Smooth muscle cell (in vitro differentiated cells): Measurements from ENCODE around the gene SNHG17. TPM values are rescaled to one million over a fixed set of nuclear protein-coding genes. Genes with fewer than 3 reads are reported as not detected.

Experiments used
- DNase-seq: peaks from one replicate; lab custom pipeline; 2025; ENCODE audit not compliant: unreplicated experiment; lab: John Stamatoyannopoulos, UW
- H2AFZ ChIP-seq: fragments of 200-600 bp; sonication (generic); 2 replicates; pipeline ENCODE4 v1.6.0; 2016; ENCODE audit warnings: antibody characterized with exemption, low read depth, mild to moderate bottlenecking
- H3F3A ChIP-seq: fragments of 200-600 bp; sonication (generic); 2 replicates; pipeline ENCODE4 v1.6.0; 2017; ENCODE audit warnings: antibody characterized with exemption, low read depth
- H3K27ac ChIP-seq: fragments of 200-600 bp; sonication (generic); 2 replicates; pipeline ENCODE4 v1.5.1; 2016; ENCODE audit warnings: low read depth, mild to moderate bottlenecking
- H3K27me3 ChIP-seq: fragments of 200-600 bp; sonication (generic); 2 replicates; pipeline ENCODE4 v1.6.1; 2016; ENCODE audit warnings: low read depth, mild to moderate bottlenecking
- H3K36me3 ChIP-seq: fragments of 200-600 bp; sonication (generic); 2 replicates; pipeline ENCODE4 v1.5.1; 2016; ENCODE audit warnings: low read depth
- H3K4me1 ChIP-seq: fragments of 200-600 bp; sonication (generic); 2 replicates; pipeline ENCODE4 v1.5.1; 2016; ENCODE audit warnings: low read depth
- H3K4me2 ChIP-seq: fragments of 200-600 bp; sonication (generic); 2 replicates; pipeline ENCODE4 v1.6.0; 2016; ENCODE audit warnings: mild to moderate bottlenecking
- H3K4me3 ChIP-seq: fragments of 200-600 bp; sonication (generic); 2 replicates; pipeline ENCODE4 v1.5.1; 2016; ENCODE audit warnings: mild to moderate bottlenecking
- H3K79me2 ChIP-seq: fragments of 200-600 bp; sonication (generic); 2 replicates; pipeline ENCODE4 v1.6.0; 2016; ENCODE audit warnings: low read depth, mild to moderate bottlenecking
- H3K9ac ChIP-seq: fragments of 200-600 bp; sonication (generic); 2 replicates; pipeline ENCODE4 v1.6.0; 2016; ENCODE audit warnings: low read depth
- H3K9me3 ChIP-seq: fragments of 200-600 bp; sonication (generic); replicated peaks from 2 replicates; pipeline ENCODE4 v1.5.1; 2016; ENCODE audit warnings: low read depth
- H4K20me1 ChIP-seq: fragments of 200-600 bp; sonication (generic); 2 replicates; pipeline ENCODE4 v1.6.0; 2016; ENCODE audit warnings: low read depth
- WGBS: methylation state at CpG from one replicate; pipeline ENCODE4 v1.1.7; 2016; ENCODE audit warnings: low lambda C conversion rate; 5-methylcytosine and 5-hydroxymethylcytosine counted together
- polyA plus RNA-seq: library from polyadenylated mRNA; unstranded; fragments of >200 nt; fragmentation: Nextera tagmentation; extraction: Ambion mirVana; gene quantifications from 2 replicates; pipeline ENCODE4 v1.2.1, GENCODE V29; 2016
- total RNA-seq: library from RNA; depleted of rRNA; stranded (reverse); fragments of >200 nt; gene quantifications from 2 replicates; pipeline ENCODE4 v1.2.3, GENCODE V29; 2014
- TF ChIP-seq, protein P1 (sequence below): fragments of 200-600 bp; sonication (generic); IDR thresholded peaks from 2 replicates; pipeline ENCODE4 v1.5.1; 2017; ENCODE audit warnings: borderline replicate concordance, mild to moderate bottlenecking, antibody characterized with exemption; ENCODE audit not compliant: insufficient read depth, poor library complexity, severe bottlenecking

SNHG17 gene
- total and polyA plus RNA-seq, 2 experiments from 2014 or later: 5.5 to 19.6 TPM

DNA sequence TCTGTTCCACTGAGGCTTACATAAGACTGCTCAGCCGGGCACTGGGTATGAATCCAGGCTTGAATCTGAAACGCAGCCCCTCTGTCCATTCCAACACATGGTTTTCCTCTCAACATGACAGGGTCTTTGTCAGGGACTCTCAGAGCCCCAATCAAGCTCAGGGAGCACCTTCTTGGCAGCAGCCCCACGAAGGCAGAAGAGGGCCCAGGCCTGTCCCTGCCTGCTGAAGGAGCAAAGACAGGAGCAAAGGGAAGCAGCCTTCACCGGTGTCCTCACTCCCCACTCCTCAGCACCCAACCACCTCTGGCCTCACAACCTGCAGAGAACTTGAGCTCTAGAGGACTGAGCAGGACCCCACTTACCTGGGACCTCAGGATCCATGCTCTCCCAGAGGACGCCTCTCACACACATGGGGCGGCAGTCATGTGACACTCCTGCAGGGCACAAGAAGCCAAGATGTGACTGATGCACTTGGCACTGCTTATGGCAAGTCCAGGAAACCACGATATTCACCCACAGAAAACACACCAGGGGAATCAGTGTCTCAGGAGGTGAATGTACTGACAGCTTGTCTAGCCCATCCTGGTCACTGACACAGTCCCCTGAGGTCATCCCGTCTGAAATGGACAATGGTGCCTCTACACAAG, 4.3 kb downstream of the SNHG17 start:
- peaks cover 87% of the 10 kb centered on the region for H4K20me1 ChIP-seq
- no peak overlapping the region for H3K4me3 ChIP-seq
- peaks cover 66% of the 10 kb centered on the region for H3K79me2 ChIP-seq
- peaks cover 11% of the 10 kb centered on the region for H3K36me3 ChIP-seq
- no peak for DNase-seq
- H3K4me2 ChIP-seq: no peak overlapping the region
- peaks cover 13% of the 10 kb centered on the region for H3F3A ChIP-seq
- peaks cover 23% of the 10 kb centered on the region for H3K4me1 ChIP-seq
- 98% methylated on average over 8 of the region's 8 CpGs for WGBS
- H2AFZ ChIP-seq: no peak overlapping the region
- no peaks in the 10 kb centered on the region for H3K9me3 ChIP-seq
- TF ChIP-seq, protein P1, sequence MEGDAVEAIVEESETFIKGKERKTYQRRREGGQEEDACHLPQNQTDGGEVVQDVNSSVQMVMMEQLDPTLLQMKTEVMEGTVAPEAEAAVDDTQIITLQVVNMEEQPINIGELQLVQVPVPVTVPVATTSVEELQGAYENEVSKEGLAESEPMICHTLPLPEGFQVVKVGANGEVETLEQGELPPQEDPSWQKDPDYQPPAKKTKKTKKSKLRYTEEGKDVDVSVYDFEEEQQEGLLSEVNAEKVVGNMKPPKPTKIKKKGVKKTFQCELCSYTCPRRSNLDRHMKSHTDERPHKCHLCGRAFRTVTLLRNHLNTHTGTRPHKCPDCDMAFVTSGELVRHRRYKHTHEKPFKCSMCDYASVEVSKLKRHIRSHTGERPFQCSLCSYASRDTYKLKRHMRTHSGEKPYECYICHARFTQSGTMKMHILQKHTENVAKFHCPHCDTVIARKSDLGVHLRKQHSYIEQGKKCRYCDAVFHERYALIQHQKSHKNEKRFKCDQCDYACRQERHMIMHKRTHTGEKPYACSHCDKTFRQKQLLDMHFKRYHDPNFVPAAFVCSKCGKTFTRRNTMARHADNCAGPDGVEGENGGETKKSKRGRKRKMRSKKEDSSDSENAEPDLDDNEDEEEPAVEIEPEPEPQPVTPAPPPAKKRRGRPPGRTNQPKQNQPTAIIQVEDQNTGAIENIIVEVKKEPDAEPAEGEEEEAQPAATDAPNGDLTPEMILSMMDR: no peak
- H3K27me3 ChIP-seq: no peaks in the 10 kb centered on the region
- H3K27ac ChIP-seq: no peak overlapping the region
- H3K9ac ChIP-seq: no peak overlapping the region

DNA sequence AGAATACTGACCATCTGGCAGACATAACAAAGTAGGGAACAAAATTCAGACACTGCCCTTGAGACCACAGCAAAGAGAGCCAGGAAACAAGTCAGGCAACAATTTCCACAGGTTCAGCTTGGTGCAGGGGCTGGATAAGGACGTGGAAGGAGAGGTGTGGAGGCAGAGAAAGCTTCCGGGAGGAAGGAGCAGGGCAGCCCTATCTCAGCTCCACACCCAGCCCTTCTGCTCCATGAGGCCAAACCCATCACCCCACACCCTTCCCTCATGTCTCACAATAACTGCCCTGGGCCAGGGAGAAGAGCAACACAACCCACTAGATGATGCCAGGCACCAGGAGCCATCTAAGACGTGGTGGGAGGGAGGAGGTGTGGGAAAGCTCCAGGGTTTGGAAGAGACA, 5.8 kb downstream of the SNHG17 start:
- Histone ChIP-seq H3K27ac (no peak overlapping the region), H3K9me3 (no peaks in the 10 kb centered on the region), H3F3A (peaks cover 13% of the 10 kb centered on the region), H2AFZ (no peak overlapping the region), H3K79me2 (peaks cover 69% of the 10 kb centered on the region), H3K4me1 (peaks cover 23% of the 10 kb centered on the region), H3K4me2 (no peak overlapping the region), H3K27me3 (no peaks in the 10 kb centered on the region), H3K36me3 (peaks cover 11% of the 10 kb centered on the region), H4K20me1 (peaks cover 100% of the 10 kb centered on the region), H3K9ac (no peak overlapping the region), H3K4me3 (no peak overlapping the region)
- no peak for DNase-seq
- WGBS: 94% methylated on average over 3 of the region's 3 CpGs
- TF ChIP-seq, protein P1: no peak

- Histone ChIP-seq H3K4me2 (no peak overlapping the region), H3K27ac (no peak overlapping the region), H3K9me3 (no peaks in the 10 kb centered on the region), H3K36me3 (peaks cover 12% of the 10 kb centered on the region), H3K79me2 (peaks cover 69% of the 10 kb centered on the region), H3K4me3 (no peak overlapping the region), H4K20me1 (peaks cover 100% of the 10 kb centered on the region), H3K9ac (no peak overlapping the region), H3K27me3 (no peaks in the 10 kb centered on the region), H3K4me1 (peaks cover 20% of the 10 kb centered on the region), H2AFZ (no peak overlapping the region), H3F3A (peaks cover 14% of the 10 kb centered on the region)
- DNase-seq: no peak
- TF ChIP-seq, protein P1: no peak
- WGBS: 96% methylated on average over 3 of the region's 3 CpGs
Measured at GRCh38 chr20:38428800-38429199, 6.3 kb downstream of the SNHG17 start.

DNA sequence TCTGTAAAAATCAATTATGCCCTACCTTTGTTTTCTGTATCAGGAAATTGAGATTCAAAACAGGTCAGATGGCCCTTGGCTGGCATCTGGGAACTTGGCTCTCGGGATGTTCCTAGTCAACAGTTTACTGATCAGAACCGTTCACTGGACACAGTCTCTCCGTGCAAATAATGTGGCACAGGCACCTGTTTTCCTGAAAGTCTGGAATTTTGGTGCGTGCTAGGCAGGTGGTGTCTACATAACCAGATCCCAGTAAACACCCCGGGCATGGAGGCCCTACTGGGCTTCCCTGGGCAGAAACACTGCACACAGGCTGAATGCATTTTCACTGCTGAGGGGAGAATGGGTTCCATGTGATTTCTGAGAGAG, 7.5 kb downstream of the SNHG17 start:
- DNase-seq: no peak
- Histone ChIP-seq H3K4me1 (peaks cover 8% of the 10 kb centered on the region), H3F3A (peaks cover 18% of the 10 kb centered on the region), H2AFZ (no peak overlapping the region), H3K4me3 (no peak overlapping the region), H3K27ac (peak overlapping the region; percentile 73), H3K4me2 (peak overlapping the region; percentile 22), H4K20me1 (peaks cover 100% of the 10 kb centered on the region), H3K9me3 (no peaks in the 10 kb centered on the region), H3K27me3 (no peaks in the 10 kb centered on the region), H3K9ac (no peak overlapping the region), H3K36me3 (peaks cover 15% of the 10 kb centered on the region), H3K79me2 (peaks cover 66% of the 10 kb centered on the region)
- 95% methylated on average over 5 of the region's 5 CpGs for WGBS
- TF ChIP-seq, protein P1: no peak
